Ramos (cell line): ENCODE measurements around the gene HSH2D.

Experiments used
- in situ Hi-C: fragments of 300-500 bp; cut with MboI; formaldehyde crosslinking; loops from one replicate; pipeline ENCODE4 v1.14.3; 2022; ENCODE audit warnings: low sequenced_read_pairs; ENCODE audit not compliant: unreplicated experiment

Gene HSH2D

DNA sequence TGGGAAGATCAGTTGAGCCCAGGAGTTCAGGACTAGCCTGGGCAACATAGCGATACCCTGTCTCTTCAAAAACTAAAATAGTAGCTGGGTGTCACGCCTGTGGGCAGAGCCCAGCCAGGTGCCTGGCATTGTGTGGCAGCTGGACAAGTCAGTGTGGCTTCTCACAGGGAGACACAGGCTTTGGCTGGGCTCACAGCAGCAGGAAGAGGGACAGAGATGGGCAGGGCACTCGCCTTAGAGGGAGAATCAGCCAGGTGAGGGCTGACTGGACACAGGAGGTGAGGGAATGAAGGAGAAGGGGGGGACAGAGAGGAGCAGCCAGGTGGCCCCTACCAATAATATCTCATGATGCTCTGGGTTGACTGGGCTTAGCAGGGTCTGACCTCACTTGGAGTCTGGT lies 45.0 kb downstream of the HSH2D start:
- in situ Hi-C loops: loop anchor here (10.0 to 25.0 kb wide), 2 partner anchors 351 to 564 kb away; no protein-coding TSS in a partner anchor

DNA sequence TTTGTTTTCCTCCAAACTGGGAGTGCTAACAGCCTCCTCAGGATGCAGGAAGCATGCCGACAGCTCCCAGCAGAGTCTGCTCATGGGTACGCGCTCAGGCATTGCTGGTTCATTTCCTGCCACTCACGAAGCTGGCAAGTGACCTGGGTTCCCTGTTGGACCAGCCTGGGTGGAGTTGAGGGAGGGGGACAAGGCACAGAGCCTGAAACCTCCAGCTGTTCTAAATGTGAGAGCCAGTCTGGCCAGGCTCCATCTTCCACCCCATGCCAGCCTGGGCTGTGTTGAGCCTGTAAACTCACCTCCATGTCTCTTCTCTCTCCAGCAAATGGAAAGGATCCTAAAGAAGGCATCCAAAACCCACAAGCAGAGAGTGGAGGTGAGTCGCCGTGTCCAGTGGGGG lies 46.7 kb downstream of the HSH2D start:
- in situ Hi-C loops: loop anchor here (25.0 kb wide), 1 partner anchor 353 kb away; no protein-coding TSS in a partner anchor

DNA sequence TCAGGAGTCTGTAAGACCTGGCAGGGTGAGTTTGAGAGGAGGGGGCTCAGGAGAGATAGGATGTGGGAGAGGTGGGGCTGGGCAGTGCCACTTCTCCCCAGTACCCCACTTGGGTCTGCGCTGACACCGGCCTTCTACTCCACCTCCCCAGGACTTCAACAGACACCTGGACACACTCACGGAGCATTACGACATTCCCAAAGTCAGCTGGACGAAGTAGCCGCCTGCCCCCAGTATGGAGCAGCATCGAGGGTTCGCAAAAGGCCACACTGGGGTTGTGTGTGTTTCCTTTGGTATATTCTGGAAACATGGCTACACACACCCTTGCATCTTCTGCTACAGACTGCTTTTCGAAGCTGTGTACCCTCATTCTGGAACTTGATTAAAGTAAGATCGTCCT lies 47.3 kb downstream of the HSH2D start:
- in situ Hi-C loops: loop anchor here (25.0 kb wide), 1 partner anchor 353 kb away; no protein-coding TSS in a partner anchor

DNA sequence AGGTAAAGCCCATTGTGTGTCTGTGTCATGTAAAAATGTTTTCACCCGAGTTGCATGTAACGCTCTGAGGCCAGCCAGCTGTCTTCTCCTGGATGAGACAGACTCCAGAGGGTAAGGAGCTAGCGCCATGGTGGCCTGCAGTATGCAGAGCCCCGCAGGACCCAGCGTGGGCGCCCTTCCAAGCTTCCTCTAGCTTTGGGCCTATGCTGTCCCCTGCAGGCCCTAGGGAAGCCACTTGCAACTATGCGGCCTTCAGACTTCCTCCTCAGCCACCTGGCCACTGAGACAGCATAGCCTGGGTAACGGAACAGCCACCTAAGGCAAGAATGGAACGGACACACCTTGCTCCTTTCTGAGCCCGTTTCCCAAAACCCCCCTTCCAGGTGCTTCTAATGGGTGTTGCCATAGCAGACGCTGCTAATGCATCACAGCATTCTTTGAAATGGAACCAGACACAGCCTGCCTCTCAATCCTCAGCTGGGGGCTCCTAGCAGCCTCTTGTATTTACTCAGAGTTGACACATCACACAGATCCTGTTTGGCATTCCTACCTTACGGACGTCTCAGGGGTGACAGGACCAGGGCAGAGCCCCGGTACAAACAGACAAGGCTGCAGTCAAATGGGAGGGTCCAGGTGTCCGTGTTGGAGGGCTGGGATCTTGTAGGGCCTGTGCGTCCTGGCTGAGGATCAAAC lies 47.9 kb downstream of the HSH2D start:
- in situ Hi-C loops: loop anchor here (25.0 kb wide), 1 partner anchor 354 kb away; no protein-coding TSS in a partner anchor

- in situ Hi-C loops: loop anchor here (25.0 kb wide), 1 partner anchor 356 kb away; no protein-coding TSS in a partner anchor
Observed at GRCh38 chr19:16193466-16193865, 50.0 kb downstream of the HSH2D start.

DNA sequence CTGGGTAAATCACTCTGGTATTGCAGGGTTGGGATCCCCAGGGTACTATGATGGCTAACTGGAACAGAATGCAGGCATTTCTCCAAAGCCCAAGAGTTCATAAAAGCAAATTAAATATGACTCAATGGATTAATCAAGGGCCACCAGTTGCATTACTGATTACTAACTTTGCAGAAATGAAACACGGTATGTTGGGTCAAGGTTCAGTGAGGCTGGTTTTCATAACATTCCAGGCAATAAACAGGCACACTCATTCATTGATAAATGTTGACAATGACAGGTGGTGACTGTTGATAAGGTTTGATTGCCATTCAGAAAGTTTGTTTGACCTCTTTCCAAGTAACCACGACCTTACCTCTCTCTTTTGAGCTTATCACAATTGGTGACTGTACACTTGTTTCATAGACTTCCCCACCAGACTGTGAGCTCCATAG lies 53.7 kb downstream of the HSH2D start:
- in situ Hi-C loops: loop anchor here (25.0 kb wide), 1 partner anchor 360 kb away; no protein-coding TSS in a partner anchor

DNA sequence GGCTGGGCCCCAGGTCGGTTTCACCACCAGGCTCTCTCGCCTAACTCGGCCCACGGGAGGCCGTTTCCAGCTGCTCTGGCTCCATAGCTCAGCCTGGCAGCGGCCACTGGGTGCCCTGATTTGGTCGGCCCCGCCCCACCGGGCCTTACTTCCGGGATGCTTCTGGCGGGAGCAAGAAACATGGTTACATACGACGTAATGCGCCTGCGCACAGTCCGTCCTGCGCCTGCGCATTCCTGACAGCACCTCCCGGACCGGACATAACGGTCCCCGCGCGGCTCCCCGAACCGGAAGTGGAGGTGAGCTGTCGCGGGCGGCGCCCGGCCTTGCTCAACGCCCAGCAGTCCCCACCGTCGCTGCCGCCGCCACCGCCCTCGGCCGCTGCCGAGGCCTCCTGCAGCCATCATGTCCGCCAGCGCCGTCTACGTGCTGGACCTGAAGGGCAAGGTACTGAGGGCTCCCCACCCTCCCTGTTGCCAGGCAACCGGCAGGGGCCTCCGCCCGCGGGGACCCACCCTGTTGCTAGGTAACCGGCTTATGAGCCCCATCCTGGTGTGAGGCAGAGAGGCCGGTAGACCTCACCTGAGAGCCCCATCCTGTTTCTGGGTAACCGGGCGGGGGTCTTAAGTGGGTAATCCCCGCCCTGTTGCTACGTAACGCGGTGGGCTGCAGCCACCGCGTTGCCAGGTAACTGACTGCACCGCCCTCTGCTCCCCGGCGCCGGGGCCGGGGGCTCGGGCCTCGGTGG lies 54.3 kb downstream of the HSH2D start, which contains the start of gene AP1M1:
TSS of gene AP1M1 (plus strand) at position 290 of the 748 bp plus-strand sequence. CDS start at position 406, 116 bp downstream.
- in situ Hi-C loops: loop anchor here (25.0 kb wide), 1 partner anchor 360 kb away; no protein-coding TSS in a partner anchor

DNA sequence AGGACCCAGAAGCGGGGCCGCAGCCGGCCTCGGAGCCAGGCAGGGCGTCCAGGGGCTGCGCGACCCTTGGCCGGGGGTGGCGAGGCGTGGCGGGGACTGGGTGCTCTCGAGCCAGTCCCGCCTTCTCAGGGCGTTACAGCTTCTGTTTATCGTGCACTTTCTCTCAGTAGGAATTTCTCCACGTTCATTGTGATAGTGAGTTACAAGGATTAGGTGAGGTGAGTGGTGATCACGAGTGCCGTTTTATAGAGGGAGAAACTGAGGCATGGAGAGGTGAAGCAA lies 54.8 kb downstream of the HSH2D start:
- in situ Hi-C loops: loop anchor here (25.0 kb wide), 1 partner anchor 361 kb away; no protein-coding TSS in a partner anchor

GRCh38 chr19:16199275-16199932 lies 55.9 kb downstream of the HSH2D start:
- in situ Hi-C loops: loop anchor here (25.0 kb wide), 1 partner anchor 362 kb away; no protein-coding TSS in a partner anchor

DNA sequence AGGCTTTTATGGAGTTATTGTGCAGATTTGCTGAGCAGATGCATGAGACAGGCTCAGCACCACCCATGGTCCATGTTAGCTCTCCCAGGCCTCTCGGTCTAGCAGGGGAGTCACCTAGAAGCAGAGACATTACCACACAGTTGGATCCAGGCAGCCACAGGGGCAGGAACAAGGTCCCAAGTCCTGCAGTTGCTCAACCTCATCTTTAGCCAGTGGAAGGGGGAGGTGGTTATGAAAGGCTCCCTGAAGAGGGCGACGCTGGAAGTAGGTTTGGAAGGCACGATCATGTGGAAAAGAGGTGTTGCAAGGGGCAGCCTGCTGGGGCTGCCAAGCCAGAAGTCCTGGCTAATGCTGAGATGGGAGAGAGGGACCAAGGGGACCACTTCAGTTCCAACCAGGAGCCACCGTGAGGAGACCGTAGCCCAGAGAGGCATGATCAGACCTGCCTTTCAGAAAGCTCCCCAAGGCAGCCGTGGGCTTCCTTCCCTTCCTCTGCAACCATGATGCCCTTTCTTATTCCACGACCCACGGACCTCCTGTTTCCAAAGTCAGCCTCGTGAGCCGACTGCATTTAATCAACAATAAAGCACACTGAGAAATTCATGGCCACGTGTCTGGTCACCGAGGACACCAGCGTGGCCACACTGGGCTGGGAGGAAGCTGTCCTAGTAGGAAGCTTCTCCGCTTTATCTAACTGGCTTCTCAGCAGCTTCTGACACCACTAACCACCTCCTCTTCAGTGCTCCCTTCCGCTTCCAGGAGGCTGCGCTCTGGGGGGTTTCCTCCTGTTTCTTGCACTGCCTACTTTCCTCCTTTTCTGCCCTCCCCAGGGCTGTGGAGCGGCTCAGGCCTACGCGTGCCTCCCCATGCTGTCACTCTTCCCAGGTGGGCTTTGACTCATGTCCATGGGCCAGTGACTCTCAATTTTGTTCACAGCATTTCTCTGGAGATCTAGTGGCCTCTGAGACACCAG lies 56.8 kb downstream of the HSH2D start:
- in situ Hi-C loops: no loop called here

- in situ Hi-C loops: no loop called here
Observed at GRCh38 chr19:16201011-16201391, 57.5 kb downstream of the HSH2D start.

- in situ Hi-C loops: no loop called here
Observed at GRCh38 chr19:16202320-16203255, 59.1 kb downstream of the HSH2D start.

DNA sequence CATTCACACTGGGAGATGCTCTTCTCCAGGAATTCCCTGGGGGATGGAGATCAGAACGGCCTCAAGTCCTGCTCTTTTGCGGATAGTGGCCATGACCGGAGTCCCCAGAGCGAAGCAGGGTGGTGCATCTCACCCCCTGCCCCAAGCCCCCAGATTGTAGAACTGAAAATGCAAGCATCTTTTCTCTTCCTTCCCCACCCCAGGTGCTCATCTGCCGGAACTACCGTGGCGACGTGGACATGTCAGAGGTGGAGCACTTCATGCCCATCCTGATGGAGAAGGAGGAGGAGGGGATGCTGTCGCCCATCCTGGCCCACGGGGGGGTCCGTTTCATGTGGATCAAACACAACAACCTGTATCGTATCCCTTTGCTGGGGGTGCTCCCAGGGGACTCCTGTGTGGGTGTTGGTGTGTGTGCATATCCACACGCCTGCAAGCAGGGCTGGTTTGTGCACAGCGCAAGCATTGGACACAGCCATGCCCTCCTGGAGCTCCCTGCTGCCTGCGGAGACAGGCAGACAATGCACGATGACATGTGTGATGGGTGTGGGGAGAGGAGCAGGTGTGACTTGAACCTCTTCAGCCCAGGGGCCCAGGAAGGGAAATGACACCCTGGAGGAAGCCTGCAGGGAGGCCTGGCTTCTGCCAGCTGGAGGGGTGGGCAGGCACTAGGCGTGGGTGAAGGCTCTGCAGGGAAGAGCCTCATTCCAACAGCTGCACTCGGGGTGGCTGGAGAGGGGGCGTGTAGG lies 59.9 kb downstream of the HSH2D start:
- in situ Hi-C loops: no loop called here

- in situ Hi-C loops: no loop called here
Observed at GRCh38 chr19:16204005-16204294, 60.5 kb downstream of the HSH2D start.

- in situ Hi-C loops: no loop called here
Observed at GRCh38 chr19:16205205-16206045, 61.9 kb downstream of the HSH2D start.

DNA sequence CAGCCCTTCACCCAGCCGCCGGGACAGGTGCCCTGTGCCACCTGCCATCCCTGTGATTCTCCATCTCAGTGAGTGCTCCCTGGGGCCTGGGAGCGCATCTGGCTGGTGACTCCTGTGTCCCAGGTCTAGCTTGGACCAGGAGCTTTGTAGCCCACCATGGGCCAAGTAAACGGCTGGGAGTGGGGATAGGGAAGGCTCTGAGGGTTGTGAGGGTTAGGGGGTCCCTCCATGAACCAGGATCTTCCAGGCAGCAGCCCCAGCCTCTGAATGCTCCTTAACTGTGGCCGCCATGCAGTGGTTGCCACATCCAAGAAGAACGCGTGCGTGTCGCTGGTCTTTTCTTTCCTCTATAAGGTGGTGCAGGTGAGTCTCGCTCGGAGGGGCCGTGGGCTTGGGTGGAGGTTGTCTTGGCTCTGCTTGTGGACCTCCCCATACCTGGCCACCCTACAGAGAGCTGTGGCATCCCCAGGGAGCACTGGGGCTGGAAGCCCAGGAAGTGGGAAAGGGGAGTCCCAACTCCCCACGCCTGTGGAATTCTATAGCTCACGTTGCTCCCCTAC lies 62.6 kb downstream of the HSH2D start:
- in situ Hi-C loops: no loop called here

- in situ Hi-C loops: no loop called here
Observed at GRCh38 chr19:16206637-16207036, 63.2 kb downstream of the HSH2D start.
